Islet of Langerhans (tissue), 1 donor: ENCODE data around the gene GBP7.
"Not testable (repeated sequence)": the region's sequence is repeated elsewhere in the genome, so short reads cannot be mapped to it uniquely, and the experiment has no call there.

Experiments used
- FAIRE-seq: peaks from one replicate; lab custom pipeline; 2011; peaks lifted over from hg19 to GRCh38; lab: Jason Lieb, UNC

Gene GBP7

GRCh38 chr1:89170170-89171066, 5.4 kb downstream of the GBP7 start:
- FAIRE-seq, result no peak

DNA sequence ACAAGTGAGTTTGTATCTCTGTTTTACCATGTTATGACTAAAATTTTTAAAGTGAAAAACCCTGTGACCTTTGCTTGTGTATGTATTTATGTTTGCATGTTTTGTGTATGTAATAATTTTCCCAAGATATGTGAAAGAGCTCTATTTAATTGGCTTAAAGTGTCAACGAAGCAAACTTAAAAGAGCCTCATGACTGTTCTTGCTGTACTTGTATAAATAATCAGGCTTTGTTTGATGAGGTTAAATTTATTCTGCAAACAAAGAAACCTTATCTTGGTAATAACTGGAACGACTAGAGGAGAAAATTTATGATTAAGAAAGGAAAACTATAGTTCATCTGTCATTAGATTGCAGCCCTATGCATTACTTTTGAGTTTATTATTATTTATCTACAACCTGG, 6.6 kb downstream of the GBP7 start:
- FAIRE-seq, result peak; percentile 33

- FAIRE-seq, result no peak
These were observed 8.1 kb downstream of the GBP7 start for GRCh38 chr1:89167590-89168230.

DNA sequence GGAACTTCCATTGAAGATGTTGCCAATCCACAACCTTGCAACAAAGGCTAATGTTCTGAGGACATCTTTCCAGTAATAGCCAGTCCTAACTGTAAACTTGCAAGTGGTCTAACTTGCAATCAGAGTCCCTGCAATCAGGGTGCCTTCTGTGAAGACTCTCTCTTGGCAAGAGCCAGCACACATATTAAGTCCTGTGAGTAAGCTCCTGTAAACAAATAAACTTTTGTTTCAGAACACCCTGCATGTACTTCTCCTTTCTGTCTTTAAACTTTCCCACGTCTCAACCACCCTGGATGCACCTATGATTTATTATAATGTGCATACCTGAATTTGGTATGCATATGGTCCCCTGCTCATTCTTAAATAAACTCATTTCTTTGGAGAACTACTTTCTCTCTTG, 9.1 kb downstream of the GBP7 start:
- no peak for FAIRE-seq

DNA sequence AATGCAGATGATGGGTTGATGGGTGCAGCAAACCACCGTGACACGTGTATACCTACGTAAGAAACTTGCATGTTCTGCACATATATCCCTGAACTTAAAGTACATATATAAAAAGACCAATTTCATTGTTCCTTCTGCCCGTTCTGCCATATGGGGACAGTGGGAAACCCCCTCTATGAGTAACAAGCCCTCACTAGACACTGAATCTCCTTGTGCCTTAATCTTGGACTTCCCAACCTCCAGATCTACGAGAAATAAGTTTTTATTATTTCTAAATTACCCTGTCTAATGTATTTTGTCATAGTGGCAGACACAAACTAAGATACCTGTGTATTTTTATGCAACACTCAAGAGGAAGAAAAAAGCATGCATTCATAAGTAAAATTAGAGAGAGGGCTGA, 10.0 kb downstream of the GBP7 start:
- FAIRE-seq, result no peak

DNA sequence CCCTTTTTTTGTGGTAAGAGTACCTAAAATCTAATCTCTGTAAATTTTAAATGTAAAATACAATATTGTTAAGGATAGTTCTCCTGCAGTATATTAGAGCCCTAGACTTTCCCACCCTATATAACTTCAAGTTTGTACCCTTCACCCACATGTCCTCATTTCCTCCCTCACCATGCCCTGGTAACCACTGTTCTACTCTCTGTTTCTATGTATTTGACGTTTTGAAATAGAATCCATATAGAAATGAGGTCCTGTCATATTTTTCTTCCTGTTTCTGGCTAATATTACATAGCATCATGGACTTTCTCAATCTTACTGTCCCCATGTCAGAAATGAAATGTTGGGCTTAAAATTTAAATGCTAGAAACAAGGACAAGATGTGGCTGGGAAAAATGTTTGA, 24.8 kb downstream of the GBP7 start:
- FAIRE-seq, result no peak

GRCh38 chr1:89149976-89150375, 25.8 kb downstream of the GBP7 start:
- FAIRE-seq, result no peak

GRCh38 chr1:89149229-89149628, 26.6 kb downstream of the GBP7 start:
- no peak for FAIRE-seq

DNA sequence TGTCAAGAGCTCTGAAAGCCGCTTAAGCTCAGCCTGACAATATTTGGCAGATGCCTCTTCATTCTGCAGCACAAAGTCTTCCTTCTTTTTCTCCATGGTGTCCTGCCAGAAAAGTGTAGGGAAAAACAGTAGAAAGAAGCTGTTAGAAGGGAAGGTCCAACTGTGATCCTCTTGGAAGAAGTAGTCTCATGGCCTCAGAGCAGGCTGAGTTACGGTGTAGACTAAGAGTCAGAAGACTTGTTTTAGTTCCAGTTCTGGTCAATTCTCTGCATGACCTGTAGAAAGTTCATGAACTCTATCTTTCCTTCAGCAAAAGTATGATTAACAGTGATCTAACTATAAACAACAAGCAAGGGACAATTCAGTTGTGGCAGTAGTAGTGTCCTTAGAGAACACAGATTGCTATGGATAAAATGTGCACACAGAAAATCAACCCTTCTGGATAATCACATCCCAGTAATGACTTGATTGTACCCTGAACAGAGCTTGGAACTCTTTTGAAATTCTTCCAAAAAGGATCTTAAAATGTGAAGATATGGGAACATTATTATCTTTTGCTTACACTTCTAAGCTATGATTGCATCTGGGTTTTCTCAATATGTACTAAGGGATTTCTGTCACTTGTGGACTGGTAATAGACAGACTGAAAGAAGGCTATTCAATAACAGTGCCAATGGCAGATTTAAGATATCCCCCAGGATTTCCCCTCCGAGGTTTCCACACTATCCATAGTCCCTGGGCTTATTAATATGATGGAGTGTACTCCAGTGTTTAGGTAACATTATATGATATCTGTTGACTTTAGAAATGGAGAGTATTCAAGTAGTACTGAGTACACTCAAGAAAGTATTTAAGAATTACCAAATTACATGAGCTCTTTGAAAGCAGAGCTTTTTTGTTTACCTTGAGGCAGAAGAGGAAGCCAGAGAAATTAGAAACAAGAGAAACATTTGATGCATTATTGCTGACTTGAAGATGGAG, 27.8 kb downstream of the GBP7 start:
- FAIRE-seq, result no peak

DNA sequence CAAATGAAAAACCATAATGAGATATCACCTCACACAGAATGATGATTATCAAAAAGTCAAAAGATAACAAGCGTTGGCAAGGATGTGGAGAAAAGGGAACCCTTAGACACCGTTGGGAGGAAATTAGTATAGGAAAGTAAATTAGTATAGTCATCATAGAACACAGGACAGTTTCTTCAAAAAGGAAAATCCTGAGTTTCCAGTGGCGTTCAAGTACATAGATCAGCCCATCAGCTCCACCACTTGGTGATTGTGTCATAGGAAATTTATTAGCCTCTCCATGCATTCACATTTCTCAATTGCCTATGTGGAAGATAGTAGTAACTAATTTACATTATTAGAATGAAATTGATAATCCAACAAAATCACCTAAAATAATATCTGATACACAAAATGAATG, 29.1 kb downstream of the GBP7 start:
- FAIRE-seq, result no peak

DNA sequence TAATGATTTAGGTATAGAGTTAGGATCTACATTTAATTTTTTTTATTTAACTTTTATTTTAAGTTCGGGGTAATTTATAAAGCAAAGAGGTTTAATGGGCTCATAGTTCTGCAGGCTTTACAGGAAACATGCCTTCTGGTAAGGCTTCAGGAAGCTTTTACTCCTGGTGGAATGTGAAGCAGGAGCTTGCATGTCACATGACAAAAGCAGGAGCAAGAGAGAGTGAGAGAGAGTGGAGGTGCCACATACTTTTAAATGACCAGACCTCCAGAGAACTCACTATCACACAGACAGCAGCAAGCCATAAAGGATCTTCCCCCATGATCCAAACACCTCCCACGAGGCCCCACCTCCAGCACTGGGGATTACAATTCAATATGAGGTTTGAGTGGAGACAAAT, 32.3 kb downstream of the GBP7 start:
- FAIRE-seq, result no peak

GRCh38 chr1:89142160-89142559, 33.6 kb downstream of the GBP7 start:
- no peak for FAIRE-seq

- no peak for FAIRE-seq
These were observed 42.1 kb downstream of the GBP7 start for GRCh38 chr1:89133747-89134146.

- FAIRE-seq, result no peak
These were observed 45.1 kb downstream of the GBP7 start for GRCh38 chr1:89130716-89131115.

GRCh38 chr1:89129911-89130310, 45.9 kb downstream of the GBP7 start:
- peak; percentile 79 for FAIRE-seq

DNA sequence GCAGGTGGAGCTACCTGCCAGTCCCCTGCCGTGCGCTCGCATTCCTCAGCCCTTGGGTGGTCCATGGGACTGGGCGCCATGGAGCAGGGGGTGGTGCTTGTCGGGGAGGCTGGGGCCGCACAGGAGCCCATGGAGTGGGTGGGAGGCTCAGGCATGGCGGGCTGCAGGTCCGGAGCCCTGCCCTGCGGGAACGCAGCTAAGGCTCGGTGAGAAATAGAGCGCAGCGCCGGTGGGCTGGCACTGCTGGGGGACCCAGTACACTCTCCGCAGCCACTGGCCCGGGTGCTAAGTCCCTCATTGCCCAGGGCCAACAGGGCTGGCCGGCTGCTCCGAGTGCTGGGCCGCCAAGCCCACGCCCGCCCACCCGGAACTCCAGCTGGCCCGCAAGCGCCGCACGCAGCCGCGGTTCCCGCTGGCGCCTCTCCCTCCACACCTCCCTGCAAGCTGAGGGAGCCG, 47.8 kb downstream of the GBP7 start:
- not testable (repeated sequence) for FAIRE-seq

- not testable (repeated sequence) for FAIRE-seq
These were observed 48.9 kb downstream of the GBP7 start for GRCh38 chr1:89126602-89127565.

DNA sequence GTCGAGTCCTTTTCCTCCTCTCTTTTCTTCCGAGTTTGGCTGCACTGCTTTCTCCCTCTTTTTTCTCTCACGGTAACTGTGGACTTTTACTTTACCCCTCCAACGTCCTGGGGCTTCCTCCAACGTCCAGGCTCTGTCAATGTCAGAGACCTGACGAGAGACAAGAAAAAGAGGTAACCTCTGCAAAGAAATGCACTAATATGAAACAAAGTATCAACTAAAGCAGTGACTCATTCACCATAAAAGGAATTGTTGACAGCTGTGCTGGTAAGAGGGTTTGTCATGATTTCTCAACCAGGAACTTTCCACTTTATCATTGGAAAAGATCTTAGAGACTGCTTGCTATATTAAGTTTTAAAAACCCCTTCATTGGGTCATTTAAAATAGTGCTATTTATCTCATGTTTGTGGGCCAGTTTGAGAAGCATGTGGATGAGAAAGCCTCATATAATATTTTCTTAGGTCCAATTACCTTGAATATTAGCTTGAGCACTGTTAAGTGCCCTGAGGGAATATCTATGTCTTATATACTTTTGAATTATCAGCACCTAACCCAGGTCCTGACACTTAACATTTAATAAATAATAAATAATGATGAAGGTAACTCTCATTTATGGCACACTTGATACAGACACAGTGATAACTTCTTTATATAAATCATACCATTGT, 49.8 kb downstream of the GBP7 start, which contains the start of gene GBP2:
Gene GBP2 (minus strand): TSS at position 202 of the 668 bp plus-strand sequence. CDS start 4,148 bp downstream, outside the sequence.
- peak; percentile 91 for FAIRE-seq

- FAIRE-seq, result no peak
These were observed 50.4 kb downstream of the GBP7 start for GRCh38 chr1:89125240-89125912.

DNA sequence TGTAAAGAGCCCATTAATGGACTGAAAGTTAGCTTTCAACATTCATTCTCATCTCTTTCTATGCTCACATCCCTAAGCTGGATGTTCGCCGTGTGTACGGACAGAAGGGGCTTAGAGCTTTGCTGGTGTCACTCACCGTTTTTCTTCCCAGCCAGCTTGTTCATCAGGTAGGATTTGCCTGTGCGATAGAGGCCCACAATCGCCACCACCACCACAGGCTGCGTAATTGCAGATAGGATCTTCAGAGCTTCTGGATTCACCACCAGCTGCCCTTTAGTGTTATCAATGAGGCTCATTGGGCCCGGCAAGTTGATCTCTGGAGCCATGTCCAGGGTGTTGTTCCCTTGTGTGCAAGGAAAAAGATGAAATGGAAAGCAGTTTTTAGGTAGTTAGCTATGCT, 54.2 kb downstream of the GBP7 start:
- no peak for FAIRE-seq
